ENCODE results near the gene THBD. TPM values are rescaled to one million over a fixed set of nuclear protein-coding genes. Genes with fewer than 3 reads are reported as not detected.

Gene THBD
- total RNA-seq, 4 donors from 2014 or later = 144 to 213 (median 178) TPM

DNA sequence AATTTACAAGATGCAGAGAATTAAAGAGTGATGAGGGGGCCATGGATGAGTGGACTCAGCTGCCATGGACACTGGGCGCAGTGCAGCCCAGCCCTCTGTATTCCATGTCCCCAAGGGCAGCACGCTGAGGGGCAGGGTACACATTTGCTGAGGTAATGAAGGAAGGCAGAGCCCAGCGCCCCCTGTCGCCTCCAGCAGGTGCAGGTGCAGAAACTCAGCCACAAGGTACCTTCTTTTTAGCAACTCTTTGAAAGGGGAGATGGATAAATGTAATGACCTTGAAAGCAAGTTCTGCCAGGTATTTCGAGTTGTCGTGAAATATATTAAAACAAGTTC is 29.5 kb upstream of the THBD start:
- WGBS, 2 donors = 76 to 78% methylated on average over 6 of the region's 6 CpGs
- no peak overlapping the region for H3K4me3 ChIP-seq (ENCODE audit: low read depth, poor library complexity, severe bottlenecking)
- DNase-seq (ENCODE audit: low spot score in 2 of 2) = no peak
- intact Hi-C loops (cut with DNase I; ENCODE audit: low total_unique reads) = no loop called here
- TF ChIP-seq CTCF (IDR thresholded peaks at IDR 0.05) (no peak), POLR2A (IDR thresholded peaks at IDR 0.05) (no peak)

DNA sequence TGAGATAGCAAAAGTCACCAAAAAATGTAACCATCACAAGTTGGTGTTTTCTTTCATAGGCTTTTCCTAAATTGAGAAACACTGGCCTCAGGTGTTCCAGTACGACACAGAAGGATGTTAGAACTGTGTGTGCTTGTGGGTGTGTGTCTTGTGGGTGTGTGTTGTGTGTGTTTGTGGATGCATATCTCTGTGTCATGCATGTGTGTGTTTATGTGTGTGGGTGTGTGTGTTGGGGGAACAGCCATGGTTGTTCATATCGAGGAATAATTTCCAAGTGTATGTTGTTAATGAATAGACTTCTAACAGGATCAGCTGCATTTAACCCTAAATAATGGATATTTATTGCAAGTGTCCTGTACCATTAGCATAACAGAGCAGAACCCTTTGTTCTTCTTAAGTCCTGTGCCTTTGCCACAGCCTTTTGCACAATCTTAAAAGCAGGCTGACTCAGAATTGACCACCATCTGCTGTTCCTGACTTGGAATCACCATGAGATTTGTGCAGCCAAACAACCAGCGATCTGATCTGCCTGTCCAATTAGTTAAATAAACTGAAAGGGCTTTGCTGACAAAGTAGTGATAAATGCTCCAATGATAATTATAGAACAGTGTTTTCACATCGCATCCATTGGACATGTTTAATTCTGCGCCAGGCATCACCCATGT is 29.0 kb upstream of the THBD start:
- H3K4me3 ChIP-seq (ENCODE audit: low read depth, poor library complexity, severe bottlenecking) = no peak overlapping the region
- no peak for DNase-seq (ENCODE audit: low spot score in 2 of 2)
- no peak for TF ChIP-seq CTCF (IDR thresholded peaks at IDR 0.05)
- TF ChIP-seq POLR2A (IDR thresholded peaks at IDR 0.05) = no peak
- intact Hi-C loops (cut with DNase I; ENCODE audit: low total_unique reads) = no loop called here
- WGBS, 2 donors = 68 to 81% methylated on average over 5 of the region's 5 CpGs

DNA sequence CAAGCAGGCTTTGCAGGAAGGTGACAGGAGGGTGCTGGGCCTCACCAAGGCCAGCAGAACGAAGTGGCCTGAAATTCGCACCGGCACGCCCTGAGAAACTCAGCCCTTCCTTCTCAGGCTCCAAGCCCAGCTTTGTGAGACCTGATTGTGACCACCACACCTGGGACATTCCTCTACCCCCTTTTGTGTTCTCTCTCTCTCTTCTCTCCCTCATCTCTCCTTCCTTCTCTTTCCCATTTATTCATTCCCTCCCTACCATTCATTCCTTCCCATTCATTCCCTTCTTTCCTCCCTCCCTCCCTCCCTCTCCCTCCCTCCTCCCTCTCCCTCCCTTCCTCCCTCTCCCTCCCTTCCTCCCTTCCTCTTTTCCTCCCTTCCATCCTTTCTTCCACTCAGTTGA is 27.8 kb upstream of the THBD start:
- H3K4me3 ChIP-seq (ENCODE audit: low read depth, poor library complexity, severe bottlenecking) = no peak overlapping the region
- no peak for TF ChIP-seq POLR2A (IDR thresholded peaks at IDR 0.05)
- no peak for TF ChIP-seq CTCF (IDR thresholded peaks at IDR 0.05)
- DNase-seq (ENCODE audit: low spot score in 2 of 2) = no peak
- 80 to 89% methylated on average over 4 of the region's 4 CpGs for WGBS, 2 donors
- intact Hi-C loops (cut with DNase I; ENCODE audit: low total_unique reads) = no loop called here

GRCh38 chr20:23074052-23074451 is 24.6 kb upstream of the THBD start:
- TF ChIP-seq CTCF (IDR thresholded peaks at IDR 0.05) = no peak
- TF ChIP-seq POLR2A (IDR thresholded peaks at IDR 0.05) = no peak
- intact Hi-C loops (cut with DNase I; ENCODE audit: low total_unique reads) = no loop called here
- no peak for DNase-seq (ENCODE audit: low spot score in 2 of 2)

DNA sequence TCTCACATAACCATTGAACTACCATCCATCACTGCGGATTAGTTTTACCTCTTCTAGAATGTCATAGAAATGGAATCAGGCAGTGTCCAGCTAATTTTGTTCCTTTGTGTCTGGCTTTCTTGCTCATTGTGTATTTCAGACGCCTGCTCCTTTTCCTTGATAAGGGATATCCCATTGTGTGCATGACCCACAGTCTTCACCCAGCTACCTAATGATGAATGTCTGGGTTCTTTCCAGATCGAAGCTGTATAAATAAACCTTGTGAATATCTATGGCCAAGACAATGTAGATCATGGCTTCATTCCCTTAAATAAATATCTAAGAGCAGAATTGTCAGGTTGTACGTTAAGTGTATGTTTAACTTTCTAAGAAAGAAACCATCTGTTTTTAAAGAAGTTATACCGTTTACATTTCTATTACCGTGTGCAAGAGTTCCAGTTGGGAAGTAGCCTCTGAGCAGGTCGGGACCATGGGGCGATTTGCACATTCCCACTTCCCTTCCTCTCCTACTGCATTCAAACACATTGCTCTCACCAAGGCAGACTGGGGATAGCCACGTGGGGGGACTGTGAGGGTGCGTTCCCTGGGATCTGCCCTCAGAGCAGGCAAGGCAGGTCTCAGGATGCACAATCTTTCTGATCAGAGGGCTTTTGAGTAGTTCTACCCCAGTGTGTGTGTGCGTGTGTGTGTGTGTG is 23.6 kb upstream of the THBD start:
- TF ChIP-seq CTCF (IDR thresholded peaks at IDR 0.05) (no peak), POLR2A (IDR thresholded peaks at IDR 0.05) (no peak)
- WGBS, 2 donors = 81 to 90% methylated on average over 11 of the region's 11 CpGs
- DNase-seq (ENCODE audit: low spot score in 2 of 2) = no peak
- intact Hi-C loops (cut with DNase I; ENCODE audit: low total_unique reads) = no loop called here
- no peak overlapping the region for H3K4me3 ChIP-seq (ENCODE audit: low read depth, poor library complexity, severe bottlenecking)

More at GRCh38 chr20:23074052-23074451, 24.6 kb upstream of the THBD start:
- 89 to 92% methylated on average over 3 of the region's 3 CpGs for WGBS, 2 donors
- no peak overlapping the region for H3K4me3 ChIP-seq (ENCODE audit: low read depth, poor library complexity, severe bottlenecking)
